Psoas muscle (tissue), 8 donors: ENCODE data around the gene BIN2. TPM values are rescaled to one million over a fixed set of nuclear protein-coding genes. Genes with fewer than 3 reads are reported as not detected.
"Not testable (repeated sequence)": the region's sequence is repeated elsewhere in the genome, so short reads cannot be mapped to it uniquely, and the experiment has no call there.

Experiments
- ATAC-seq, 4 donors: fragments of 200-7000 bp; cut with Tn5 transposase; one replicate each; pipeline ENCODE4 v1.9.1; 2020; ENCODE audit warnings: moderate library complexity in 3 of 4, mild to moderate bottlenecking in 2 of 4
- DNase-seq, 2 donors: peaks; one replicate each; pipeline ENCODE4 v3.0.0-alpha.2; 2020
- H3K27ac ChIP-seq: fragments of 200-600 bp; one replicate; pipeline ENCODE4 v1.8.0; 2022
- H3K27me3 ChIP-seq, 3 donors: fragments of 200-600 bp in 1 of 3; one replicate each; pipeline versions ENCODE4 v1.6.1 to v1.8.0; 2013 to 2022; ENCODE audit warnings: low read length in 2 of 3, mild to moderate bottlenecking in 2 of 3, moderate library complexity in 1 of 3; ENCODE audit not compliant: insufficient read depth in 3 of 3
- H3K36me3 ChIP-seq, 2 donors: fragments of 200-600 bp in 1 of 2; one replicate each; pipeline versions ENCODE4 v1.6.1 to v1.8.0; 2013 to 2022; ENCODE audit warnings: low read depth in 1 of 2, mild to moderate bottlenecking in 1 of 2, moderate library complexity in 1 of 2; ENCODE audit not compliant: insufficient read depth in 1 of 2
- H3K4me1 ChIP-seq: fragments of 200-600 bp; one replicate; pipeline ENCODE4 v1.8.0; 2022
- H3K4me3 ChIP-seq: fragments of 200-600 bp; one replicate; pipeline ENCODE4 v1.8.0; 2022; ENCODE audit warnings: mild to moderate bottlenecking
- H3K9me3 ChIP-seq: fragments of 200-600 bp; one replicate; pipeline ENCODE4 v1.8.0; 2022
- CTCF ChIP-seq: fragments of 200-600 bp; IDR thresholded peaks from one replicate; pipeline ENCODE4 v1.8.0; 2022; ENCODE audit warnings: antibody characterized with exemption
- WGBS, 3 donors: extraction: QIAGEN DNeasy Blood & Tissue Kit; methylation state at CpG; one replicate each; pipeline versions ENCODE4 v1.1.6 to v1.1.7; 2013; 5-methylcytosine and 5-hydroxymethylcytosine counted together
- intact Hi-C, 2 donors: fragments of 100-400 bp; cut with DNase I; formaldehyde crosslinking; loops; one replicate each; pipeline versions ENCODE4 v1.11.0 to v1.14.2; 2022
- polyA plus RNA-seq, 3 donors: library from polyadenylated mRNA; stranded (reverse); fragments of 200-250 nt; gene quantifications; one replicate each; pipeline ENCODE4 v1.2.3, GENCODE V29; 2013
- total RNA-seq, 4 donors: library from RNA; stranded (reverse); fragmentation: NEBNext Ultra II Directional in 2 of 4; extraction: Animal tissue kit (Norgen Biotek cat#: 25700) in 2 of 4; gene quantifications; one replicate each; pipeline versions ENCODE4 v1.2.1 to v1.2.4, GENCODE V29; 2021 to 2023
- donor health status: healthy with polysubstance abuse.
- donor health status: DM: no; HTN: no; CAD: no; lungs with moderate emphysema.
- donor health status: Bipolar disorder and iron deficiency.
- donor health status: healthy.
- donor health status: DM: yes; HTN: yes; CAD: no.
- donor health status: DM: no; HTN: no; CAD: no.
- donor health status: DM: no; HTN: no; CAD: no.
- donor health status: DM: yes; HTN: yes; CAD: no.

Gene BIN2
- total and polyA plus RNA-seq, 7 donors, result 0.37 to 2.0 (median 0.81) TPM

DNA sequence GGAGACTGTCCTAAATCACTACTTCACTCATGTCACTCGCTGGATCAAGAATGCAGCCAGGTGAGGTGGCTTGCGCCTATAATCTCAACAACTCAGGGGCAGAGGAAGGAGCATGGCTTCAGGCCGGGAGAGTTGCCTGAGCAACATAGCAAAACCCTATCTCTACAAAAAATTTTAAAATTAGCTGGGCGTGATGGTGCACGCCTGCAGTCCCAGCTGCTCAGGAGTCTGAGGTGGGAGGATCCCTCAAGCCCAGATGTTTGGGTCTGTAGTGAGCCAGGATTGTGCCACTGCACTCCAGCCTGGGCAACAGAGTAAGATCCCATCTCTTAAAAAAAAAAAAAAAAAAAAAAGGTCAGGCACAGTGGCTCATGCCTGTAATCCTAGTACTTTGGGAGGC, 59.7 kb downstream of the BIN2 start:
- DNase-seq, result no peak
- WGBS, 3 donors, result 94 to 96% (median 95%) methylated on average over 5 of the region's 5 CpGs
- Histone ChIP-seq H3K36me3 (no peaks in the 10 kb centered on the region), H3K4me1 (no peaks in the 10 kb centered on the region), H3K4me3 (no peak overlapping the region), H3K27ac (no peak overlapping the region), H3K27me3 (no peaks in the 10 kb centered on the region), H3K9me3 (no peaks in the 10 kb centered on the region)
- no peak for ATAC-seq
- intact Hi-C loops, result no loop called here
- no peak for TF ChIP-seq CTCF

- no peaks in the 10 kb centered on the region for H3K27me3 ChIP-seq
- H3K36me3 ChIP-seq, result no peaks in the 10 kb centered on the region
- no peaks in the 10 kb centered on the region for H3K9me3 ChIP-seq
- DNase-seq (no peak), ATAC-seq (no peak)
- no peaks in the 10 kb centered on the region for H3K4me1 ChIP-seq
- no peak overlapping the region for H3K4me3 ChIP-seq
- no peak overlapping the region for H3K27ac ChIP-seq
- TF ChIP-seq CTCF, result no peak
- intact Hi-C loops, result no loop called here
- WGBS, 3 donors, result 95 to 98% (median 97%) methylated on average over 3 of the region's 3 CpGs
These were observed 60.6 kb downstream of the BIN2 start for GRCh38 chr12:51263341-51263740.

- TF ChIP-seq CTCF, result peak; percentile 16
- Histone ChIP-seq H3K4me1 (no peaks in the 10 kb centered on the region), H3K4me3 (no peak overlapping the region), H3K36me3 (no peaks in the 10 kb centered on the region), H3K27me3 (no peaks in the 10 kb centered on the region), H3K27ac (no peak overlapping the region), H3K9me3 (no peaks in the 10 kb centered on the region)
- DNase-seq (peak in 1 of 2 donors; percentile 56), ATAC-seq (peak in 2 of 4 donors; percentile 40 to 66)
- intact Hi-C loops, result no loop called here
- WGBS, 3 donors, result 25 to 39% (median 31%) methylated on average over 7 of the region's 7 CpGs
These were observed 61.2 kb downstream of the BIN2 start for GRCh38 chr12:51262758-51263177.

DNA sequence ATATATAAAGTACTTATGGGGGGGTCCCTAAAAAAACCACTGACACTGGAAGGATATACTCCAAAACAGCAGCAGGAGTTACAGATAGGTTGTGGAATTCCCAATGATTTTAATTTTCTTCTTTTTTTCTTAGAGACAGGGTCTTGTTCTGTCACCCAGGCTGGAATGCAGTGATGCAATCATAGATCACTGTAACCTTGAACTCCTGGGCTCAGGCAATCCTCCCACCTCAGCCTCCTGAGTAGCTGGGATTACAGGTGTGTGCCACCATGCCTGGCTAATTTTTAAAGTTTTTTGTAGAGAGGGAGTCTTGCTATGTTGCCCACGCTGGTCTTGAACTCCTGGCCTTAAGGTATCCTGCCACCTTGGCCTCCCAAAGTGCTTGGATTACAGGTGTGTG, 64.4 kb downstream of the BIN2 start:
- H3K36me3 ChIP-seq, H3K4me3 ChIP-seq, DNase-seq, ATAC-seq, H3K9me3 ChIP-seq, H3K4me1 ChIP-seq, H3K27ac ChIP-seq, H3K27me3 ChIP-seq, intact Hi-C loops: not testable (repeated sequence)
- WGBS, 3 donors, result 100% methylated on average over 1 of the region's 1 CpG

GRCh38 chr12:51254536-51254935, 69.4 kb downstream of the BIN2 start:
- Histone ChIP-seq H3K27ac (no peak overlapping the region), H3K27me3 (no peaks in the 10 kb centered on the region), H3K4me1 (no peaks in the 10 kb centered on the region), H3K4me3 (no peak overlapping the region), H3K36me3 (no peaks in the 10 kb centered on the region), H3K9me3 (no peaks in the 10 kb centered on the region)
- ATAC-seq, result no peak
- 87 to 92% (median 88%) methylated on average over 4 of the region's 4 CpGs for WGBS, 3 donors
- no peak for TF ChIP-seq CTCF
- DNase-seq, result no peak
- intact Hi-C loops, result no loop called here
